ENCODE data around the gene PCYT1B.

DNA sequence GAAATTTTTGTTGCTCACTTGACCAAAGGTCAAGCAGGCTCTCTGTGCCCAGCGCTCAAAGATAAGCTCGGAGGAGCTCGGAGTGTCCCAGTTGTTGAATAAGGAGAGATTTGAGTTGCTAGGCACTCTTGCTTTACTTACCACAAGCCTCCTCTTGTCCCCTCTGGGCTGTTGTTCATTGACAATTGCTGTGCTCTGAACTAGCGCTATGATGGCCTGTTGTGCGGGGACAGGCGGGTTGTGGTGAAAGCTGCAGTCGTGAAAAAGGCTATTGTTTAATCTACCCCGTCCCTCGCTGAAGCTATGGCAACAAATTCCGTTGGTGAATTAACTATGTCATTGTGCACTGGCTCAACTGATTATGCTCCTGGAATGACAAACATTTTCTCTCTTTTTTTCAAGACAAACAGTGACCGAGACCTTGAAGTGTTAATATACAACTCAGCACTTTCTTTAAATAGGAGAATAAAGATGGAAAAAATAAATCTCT lies 25.6 kb upstream of the PCYT1B start:
- TF ChIP-seq, protein P1, sequence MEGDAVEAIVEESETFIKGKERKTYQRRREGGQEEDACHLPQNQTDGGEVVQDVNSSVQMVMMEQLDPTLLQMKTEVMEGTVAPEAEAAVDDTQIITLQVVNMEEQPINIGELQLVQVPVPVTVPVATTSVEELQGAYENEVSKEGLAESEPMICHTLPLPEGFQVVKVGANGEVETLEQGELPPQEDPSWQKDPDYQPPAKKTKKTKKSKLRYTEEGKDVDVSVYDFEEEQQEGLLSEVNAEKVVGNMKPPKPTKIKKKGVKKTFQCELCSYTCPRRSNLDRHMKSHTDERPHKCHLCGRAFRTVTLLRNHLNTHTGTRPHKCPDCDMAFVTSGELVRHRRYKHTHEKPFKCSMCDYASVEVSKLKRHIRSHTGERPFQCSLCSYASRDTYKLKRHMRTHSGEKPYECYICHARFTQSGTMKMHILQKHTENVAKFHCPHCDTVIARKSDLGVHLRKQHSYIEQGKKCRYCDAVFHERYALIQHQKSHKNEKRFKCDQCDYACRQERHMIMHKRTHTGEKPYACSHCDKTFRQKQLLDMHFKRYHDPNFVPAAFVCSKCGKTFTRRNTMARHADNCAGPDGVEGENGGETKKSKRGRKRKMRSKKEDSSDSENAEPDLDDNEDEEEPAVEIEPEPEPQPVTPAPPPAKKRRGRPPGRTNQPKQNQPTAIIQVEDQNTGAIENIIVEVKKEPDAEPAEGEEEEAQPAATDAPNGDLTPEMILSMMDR (IDR thresholded peaks at IDR 0.05): no peak
- TF ChIP-seq POLR2A (IDR thresholded peaks at IDR 0.05): no peak

Data from transverse colon (tissue), 3 donors.